Calu3 (cell line): ENCODE results near the gene CLEC16A. TPM values are rescaled to one million over a fixed set of nuclear protein-coding genes. Genes with fewer than 3 reads are reported as not detected.

Experiments
- BruUV-seq: library from RNA; stranded (reverse); fragments of 400-500 nt; replicated peaks from 2 replicates; lab custom pipeline; 2021; lab: Mats Ljungman, UMichigan
- CTCF ChIA-PET: fragments of 300-600 bp; sonication (Branson Sonifier 250); formaldehyde crosslinking; loops from one replicate; lab custom pipeline; 2022; ENCODE audit warnings: antibody characterized with exemption; lab: Charles Lee
- DNase-seq: peaks from one replicate; pipeline ENCODE4 v3.0.0; 2022
- H3K27ac Mint-ChIP-seq: one replicate; pipeline ENCODE4 v1.8.0; 2022; ENCODE audit warnings: mixed read lengths; ENCODE audit not compliant: unreplicated experiment
- H3K27me3 Mint-ChIP-seq: one replicate; pipeline ENCODE4 v1.8.0; 2022; ENCODE audit warnings: mixed read lengths; ENCODE audit not compliant: unreplicated experiment
- H3K36me3 Mint-ChIP-seq: one replicate; pipeline ENCODE4 v1.8.0; 2022; ENCODE audit warnings: mild to moderate bottlenecking, moderate library complexity, mixed read lengths; ENCODE audit not compliant: insufficient read depth, unreplicated experiment
- H3K4me1 Mint-ChIP-seq: one replicate; pipeline ENCODE4 v1.8.0; 2022; ENCODE audit warnings: mild to moderate bottlenecking, low read depth, mixed read lengths; ENCODE audit not compliant: unreplicated experiment
- H3K4me3 Mint-ChIP-seq: one replicate; pipeline ENCODE4 v1.8.0; 2022; ENCODE audit warnings: mild to moderate bottlenecking, low read depth, moderate library complexity, mixed read lengths; ENCODE audit not compliant: unreplicated experiment
- H3K9me3 Mint-ChIP-seq: one replicate; pipeline ENCODE4 v1.8.0; 2022; ENCODE audit warnings: low read depth, mixed read lengths; ENCODE audit not compliant: unreplicated experiment
- CTCF ChIP-seq: fragments of 200-600 bp; IDR thresholded peaks from one replicate; pipeline ENCODE4 v1.8.0; 2022; ENCODE audit warnings: antibody characterized with exemption; ENCODE audit not compliant: unreplicated experiment
- intact Hi-C: fragments of 100-400 bp; cut with micrococcal nuclease; formaldehyde crosslinking; loops from one replicate; pipeline ENCODE4 v1.10.0; 2022; ENCODE audit not compliant: unreplicated experiment
- total RNA-seq: library from RNA; stranded (reverse); gene quantifications from 2 replicates; pipeline ENCODE4 v1.2.3, GENCODE V29; 2022

Gene CLEC16A
- total RNA-seq, 1 experiment from 2014 or later: 33.0 TPM

DNA sequence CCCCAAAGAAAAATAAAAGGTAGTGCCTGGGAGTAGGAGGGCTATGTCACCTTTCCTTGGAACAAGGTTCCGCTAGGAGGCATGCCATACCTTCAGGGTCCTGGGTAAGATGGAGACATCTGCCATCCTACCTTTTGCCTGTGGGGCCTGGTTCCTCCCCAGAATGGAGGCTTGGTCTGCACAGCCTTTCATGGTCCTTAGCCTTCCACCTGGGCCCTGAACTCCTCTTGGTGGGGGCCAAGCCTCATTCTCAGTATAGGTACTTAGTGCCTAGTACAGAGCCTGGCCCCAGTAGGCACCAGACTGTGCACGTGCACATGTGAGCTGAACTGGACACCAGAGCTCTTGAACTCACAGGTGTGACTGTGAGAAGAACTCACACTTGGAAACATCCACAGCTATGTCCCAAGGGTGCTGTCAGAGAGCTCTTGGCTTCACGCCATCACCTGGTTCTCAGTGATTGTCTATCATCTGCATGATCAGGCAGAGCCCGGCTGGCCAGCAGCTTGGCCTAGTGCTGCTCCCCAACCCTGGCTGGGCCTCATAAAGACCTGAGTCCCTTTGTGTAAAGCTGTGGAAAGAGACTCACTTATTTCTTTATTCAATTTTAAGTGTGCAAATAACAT is 168.5 kb downstream of the CLEC16A start:
- Mint-ChIP-seq H3K4me1 (no peaks in the 10 kb centered on the region), H3K9me3 (peaks cover 2% of the 10 kb centered on the region), H3K27me3 (no peaks in the 10 kb centered on the region), H3K27ac (no peak overlapping the region), H3K4me3 (no peak overlapping the region), H3K36me3 (no peaks in the 10 kb centered on the region)
- CTCF ChIA-PET: interaction anchor here (1.0 kb wide), 1 partner anchor 16 kb away, joined by 4 read pairs; no protein-coding TSS in a partner anchor
- intact Hi-C loops: no loop called here
- no peak for TF ChIP-seq CTCF
- DNase-seq: no peak
- BruUV-seq: no TSS peak

DNA sequence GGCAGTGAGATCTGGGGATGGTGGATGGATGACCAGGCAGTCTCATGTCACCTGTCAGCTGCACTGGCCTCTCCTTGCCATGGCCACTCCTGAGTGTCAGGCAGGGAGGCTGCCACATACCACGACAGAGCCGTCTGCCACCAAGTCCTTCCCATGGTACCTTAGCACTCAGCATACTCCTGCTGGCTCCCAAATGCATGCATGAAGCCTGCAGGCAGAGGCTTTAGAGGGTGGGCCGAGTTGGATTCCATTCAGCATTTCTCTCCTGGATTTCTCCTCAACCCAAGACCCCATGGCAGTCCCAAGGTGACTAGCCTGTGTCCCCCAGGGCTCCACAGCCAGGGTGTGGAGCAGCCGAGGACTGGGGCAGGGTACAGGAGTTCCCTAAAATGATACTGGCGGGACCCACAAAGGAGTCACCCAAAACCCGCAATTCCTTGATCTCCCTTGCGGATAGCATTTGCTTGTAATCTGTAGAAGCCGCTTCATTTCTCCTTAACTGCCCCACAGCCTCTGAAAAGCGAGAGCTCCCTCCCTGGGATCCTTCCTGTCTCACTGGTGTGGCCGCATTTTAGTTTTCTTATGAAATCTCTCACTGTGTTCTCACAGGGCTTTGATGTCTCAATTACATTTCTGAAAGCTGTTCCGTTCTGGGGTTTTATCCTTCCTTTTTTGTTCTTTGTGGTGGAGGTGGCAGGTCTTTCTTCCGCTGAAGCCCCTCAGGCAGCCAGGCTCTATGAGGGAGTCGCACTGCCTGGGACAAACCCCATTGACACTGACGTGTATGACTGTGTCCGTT is 170.2 kb downstream of the CLEC16A start:
- Mint-ChIP-seq H3K27me3 (no peaks in the 10 kb centered on the region), H3K27ac (no peak overlapping the region), H3K36me3 (no peaks in the 10 kb centered on the region), H3K9me3 (peaks cover 2% of the 10 kb centered on the region), H3K4me3 (no peak overlapping the region), H3K4me1 (no peaks in the 10 kb centered on the region)
- no peak for TF ChIP-seq CTCF
- DNase-seq: no peak
- intact Hi-C loops: no loop called here
- CTCF ChIA-PET: no interaction called here
- no TSS peak for BruUV-seq

GRCh38 chr16:11117576-11118211 is 173.3 kb downstream of the CLEC16A start:
- Mint-ChIP-seq H3K27ac (no peak overlapping the region), H3K4me3 (no peak overlapping the region), H3K36me3 (peaks cover 7% of the 10 kb centered on the region), H3K4me1 (no peaks in the 10 kb centered on the region), H3K27me3 (no peaks in the 10 kb centered on the region), H3K9me3 (no peaks in the 10 kb centered on the region)
- TF ChIP-seq CTCF: no peak
- BruUV-seq: no TSS peak
- intact Hi-C loops: no loop called here
- DNase-seq: no peak
- CTCF ChIA-PET: no interaction called here

GRCh38 chr16:11118479-11118878 is 174.1 kb downstream of the CLEC16A start:
- BruUV-seq: no TSS peak
- CTCF ChIA-PET: no interaction called here
- Mint-ChIP-seq H3K9me3 (no peaks in the 10 kb centered on the region), H3K36me3 (peaks cover 8% of the 10 kb centered on the region), H3K27me3 (no peaks in the 10 kb centered on the region), H3K27ac (no peak overlapping the region), H3K4me3 (no peak overlapping the region), H3K4me1 (no peaks in the 10 kb centered on the region)
- intact Hi-C loops: no loop called here
- TF ChIP-seq CTCF: no peak
- no peak for DNase-seq
